HL-60 (cell line): ENCODE data around the gene GKN2.

ENCODE experiments used
- GABPA ChIP-seq: IDR thresholded peaks from 2 replicates; pipeline ENCODE4 v1.6.1; 2012; ENCODE audit warnings: low read depth
- TF ChIP-seq, protein P1 (sequence below): IDR thresholded peaks from one replicate; pipeline ENCODE4 v1.5.1; 2011; ENCODE audit warnings: low read length, control low read depth, inconsistent platforms; ENCODE audit not compliant: insufficient read depth

DNA sequence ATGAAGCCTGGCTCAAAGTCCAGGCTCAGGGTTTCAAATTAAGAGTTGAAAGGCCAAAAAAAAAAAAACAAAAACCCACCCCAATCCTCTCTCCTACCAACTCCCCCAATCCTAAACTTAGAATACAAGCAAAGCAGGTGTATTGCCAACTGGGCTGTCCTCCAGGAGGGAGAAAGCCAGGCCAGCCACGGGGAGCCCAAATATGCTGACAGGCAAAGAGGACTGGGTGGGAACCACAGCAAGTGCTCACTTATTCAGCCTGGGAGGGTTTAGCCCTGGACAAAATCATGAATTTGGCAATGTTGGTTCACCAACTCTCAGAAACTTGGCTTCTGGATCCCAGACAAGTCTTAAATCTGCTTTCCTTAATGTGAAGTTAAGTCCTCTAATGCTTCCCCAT, 36.5 kb downstream of the GKN2 start:
- TF ChIP-seq, protein P1, sequence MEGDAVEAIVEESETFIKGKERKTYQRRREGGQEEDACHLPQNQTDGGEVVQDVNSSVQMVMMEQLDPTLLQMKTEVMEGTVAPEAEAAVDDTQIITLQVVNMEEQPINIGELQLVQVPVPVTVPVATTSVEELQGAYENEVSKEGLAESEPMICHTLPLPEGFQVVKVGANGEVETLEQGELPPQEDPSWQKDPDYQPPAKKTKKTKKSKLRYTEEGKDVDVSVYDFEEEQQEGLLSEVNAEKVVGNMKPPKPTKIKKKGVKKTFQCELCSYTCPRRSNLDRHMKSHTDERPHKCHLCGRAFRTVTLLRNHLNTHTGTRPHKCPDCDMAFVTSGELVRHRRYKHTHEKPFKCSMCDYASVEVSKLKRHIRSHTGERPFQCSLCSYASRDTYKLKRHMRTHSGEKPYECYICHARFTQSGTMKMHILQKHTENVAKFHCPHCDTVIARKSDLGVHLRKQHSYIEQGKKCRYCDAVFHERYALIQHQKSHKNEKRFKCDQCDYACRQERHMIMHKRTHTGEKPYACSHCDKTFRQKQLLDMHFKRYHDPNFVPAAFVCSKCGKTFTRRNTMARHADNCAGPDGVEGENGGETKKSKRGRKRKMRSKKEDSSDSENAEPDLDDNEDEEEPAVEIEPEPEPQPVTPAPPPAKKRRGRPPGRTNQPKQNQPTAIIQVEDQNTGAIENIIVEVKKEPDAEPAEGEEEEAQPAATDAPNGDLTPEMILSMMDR: no peak
- no peak for TF ChIP-seq GABPA
